Measurements from ENCODE around the gene RFX7.
A peak's percentile ranks its signal among the peaks of the same experiment; 100 is the strongest.

RFX7 gene

DNA sequence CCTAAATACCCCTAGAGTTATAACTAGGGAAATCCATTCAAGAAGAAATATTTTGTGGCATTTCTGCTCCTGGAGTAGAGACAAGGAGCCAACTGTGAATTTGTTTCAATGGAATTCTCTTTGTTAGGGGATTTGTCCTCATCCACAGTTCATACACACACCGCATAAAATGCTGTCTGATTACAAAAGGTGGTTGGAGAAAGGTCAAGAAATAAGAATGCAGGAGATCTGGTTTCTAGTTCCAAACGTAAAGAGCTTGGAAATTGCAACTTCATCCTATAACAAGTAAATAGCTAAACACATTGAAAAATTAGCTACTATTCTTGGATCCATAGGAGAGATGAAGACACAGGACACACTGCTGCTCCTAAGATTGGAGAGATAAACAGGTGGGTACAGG is 184.0 kb downstream of the RFX7 start:
- no peaks in the 10 kb centered on the region for H3K9me2 ChIP-seq (replicated peaks; ENCODE audit: control insufficient read depth, low read length)
- no peak overlapping the region for H3K4me3 ChIP-seq (ENCODE audit: low read length)
- no peaks in the 10 kb centered on the region for H3K9me3 ChIP-seq (ENCODE audit: control insufficient read depth, insufficient read depth, low read length)
- H3K4me2 ChIP-seq (ENCODE audit: low read length): no peak overlapping the region
- no peaks in the 10 kb centered on the region for H3K4me1 ChIP-seq (ENCODE audit: control insufficient read depth, low read length)
- no peaks in the 10 kb centered on the region for H3F3A ChIP-seq (ENCODE audit: control insufficient read depth, insufficient read depth)
- H3K36me3 ChIP-seq (ENCODE audit: control insufficient read depth, low read length): no peaks in the 10 kb centered on the region
- no peak for TF ChIP-seq CTCF (IDR thresholded peaks at IDR 0.05; ENCODE audit: low read depth, low read length, poor library complexity, severe bottlenecking)
- TF ChIP-seq EZH2phosphoT487 (IDR thresholded peaks at IDR 0.05; ENCODE audit: borderline replicate concordance, low read length): no peak
- no peaks in the 10 kb centered on the region for H4K20me1 ChIP-seq (ENCODE audit: control insufficient read depth, insufficient read depth, low read depth, low read length)
- H3K27ac ChIP-seq (ENCODE audit: low read depth, low read length): no peak overlapping the region
- H3K79me2 ChIP-seq (ENCODE audit: control insufficient read depth, low read length): no peaks in the 10 kb centered on the region
- H3K27me3 ChIP-seq (ENCODE audit: control insufficient read depth, low read length): no peaks in the 10 kb centered on the region; the same call in 1 of the 2 replicates

GRCh38 chr15:56058986-56059385 is 184.7 kb downstream of the RFX7 start:
- H3K9me2 ChIP-seq (replicated peaks; ENCODE audit: control insufficient read depth, low read length): no peaks in the 10 kb centered on the region
- H3K27me3 ChIP-seq (ENCODE audit: control insufficient read depth, low read length): no peaks in the 10 kb centered on the region; the same call in 1 of the 2 replicates
- no peaks in the 10 kb centered on the region for H4K20me1 ChIP-seq (ENCODE audit: control insufficient read depth, insufficient read depth, low read depth, low read length)
- TF ChIP-seq EZH2phosphoT487 (IDR thresholded peaks at IDR 0.05; ENCODE audit: borderline replicate concordance, low read length) (no peak), CTCF (IDR thresholded peaks at IDR 0.05; ENCODE audit: low read depth, low read length, poor library complexity, severe bottlenecking) (no peak)
- no peak overlapping the region for H3K27ac ChIP-seq (ENCODE audit: low read depth, low read length)
- H3K9me3 ChIP-seq (ENCODE audit: control insufficient read depth, insufficient read depth, low read length): no peaks in the 10 kb centered on the region
- no peaks in the 10 kb centered on the region for H3F3A ChIP-seq (ENCODE audit: control insufficient read depth, insufficient read depth)
- no peak overlapping the region for H3K4me3 ChIP-seq (ENCODE audit: low read length)
- no peak overlapping the region for H3K4me2 ChIP-seq (ENCODE audit: low read length)
- H3K36me3 ChIP-seq (ENCODE audit: control insufficient read depth, low read length): no peaks in the 10 kb centered on the region
- no peaks in the 10 kb centered on the region for H3K4me1 ChIP-seq (ENCODE audit: control insufficient read depth, low read length)
- H3K79me2 ChIP-seq (ENCODE audit: control insufficient read depth, low read length): no peaks in the 10 kb centered on the region

DNA sequence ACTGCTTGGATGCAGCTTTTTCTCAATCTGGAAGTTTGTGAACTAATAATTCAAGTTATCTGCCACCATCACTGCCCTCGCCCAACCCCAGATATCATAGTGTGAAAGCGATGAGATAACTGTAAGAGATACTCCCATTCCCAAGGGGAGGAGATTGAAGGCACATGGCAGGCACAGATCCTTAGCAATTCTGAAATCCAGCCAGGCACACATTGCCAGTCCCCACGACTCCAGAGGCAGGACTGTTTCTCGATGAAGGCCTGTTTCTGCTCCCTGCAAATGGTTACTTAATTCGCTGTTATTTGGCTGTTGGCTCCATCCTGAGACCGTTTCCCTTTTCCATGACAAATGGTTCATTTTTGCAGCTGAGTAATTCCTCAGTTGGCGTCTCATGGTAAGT is 187.1 kb downstream of the RFX7 start:
- no peaks in the 10 kb centered on the region for H3F3A ChIP-seq (ENCODE audit: control insufficient read depth, insufficient read depth)
- TF ChIP-seq CTCF (IDR thresholded peaks at IDR 0.05; ENCODE audit: low read depth, low read length, poor library complexity, severe bottlenecking) (no peak), EZH2phosphoT487 (IDR thresholded peaks at IDR 0.05; ENCODE audit: borderline replicate concordance, low read length) (no peak)
- no peaks in the 10 kb centered on the region; the same call in 1 of the 2 replicates for H3K27me3 ChIP-seq (ENCODE audit: control insufficient read depth, low read length)
- H3K4me2 ChIP-seq (ENCODE audit: low read length): no peak overlapping the region
- H3K36me3 ChIP-seq (ENCODE audit: control insufficient read depth, low read length): no peaks in the 10 kb centered on the region
- H4K20me1 ChIP-seq (ENCODE audit: control insufficient read depth, insufficient read depth, low read depth, low read length): no peaks in the 10 kb centered on the region
- no peaks in the 10 kb centered on the region for H3K4me1 ChIP-seq (ENCODE audit: control insufficient read depth, low read length)
- H3K79me2 ChIP-seq (ENCODE audit: control insufficient read depth, low read length): no peaks in the 10 kb centered on the region
- no peak overlapping the region for H3K4me3 ChIP-seq (ENCODE audit: low read length)
- no peaks in the 10 kb centered on the region for H3K9me2 ChIP-seq (replicated peaks; ENCODE audit: control insufficient read depth, low read length)
- no peaks in the 10 kb centered on the region for H3K9me3 ChIP-seq (ENCODE audit: control insufficient read depth, insufficient read depth, low read length)
- H3K27ac ChIP-seq (ENCODE audit: low read depth, low read length): no peak overlapping the region

GRCh38 chr15:56053046-56053400 is 190.7 kb downstream of the RFX7 start:
- no peak overlapping the region for H3K4me2 ChIP-seq (ENCODE audit: low read length)
- H3K27me3 ChIP-seq (ENCODE audit: control insufficient read depth, low read length): no peaks in the 10 kb centered on the region
- no peak for TF ChIP-seq EZH2phosphoT487 (IDR thresholded peaks at IDR 0.05; ENCODE audit: borderline replicate concordance, low read length)
- peak; percentile 7 for TF ChIP-seq CTCF (IDR thresholded peaks at IDR 0.05; ENCODE audit: low read depth, low read length, poor library complexity, severe bottlenecking)
- no peak overlapping the region for H3K4me3 ChIP-seq (ENCODE audit: low read length)
- H3K9me3 ChIP-seq (ENCODE audit: control insufficient read depth, insufficient read depth, low read length): no peaks in the 10 kb centered on the region
- H3F3A ChIP-seq (ENCODE audit: control insufficient read depth, insufficient read depth): no peaks in the 10 kb centered on the region
- no peaks in the 10 kb centered on the region for H3K9me2 ChIP-seq (replicated peaks; ENCODE audit: control insufficient read depth, low read length)
- no peaks in the 10 kb centered on the region for H4K20me1 ChIP-seq (ENCODE audit: control insufficient read depth, insufficient read depth, low read depth, low read length)
- no peaks in the 10 kb centered on the region for H3K36me3 ChIP-seq (ENCODE audit: control insufficient read depth, low read length)
- H3K4me1 ChIP-seq (ENCODE audit: control insufficient read depth, low read length): no peaks in the 10 kb centered on the region
- H3K79me2 ChIP-seq (ENCODE audit: control insufficient read depth, low read length): no peaks in the 10 kb centered on the region
- H3K27ac ChIP-seq (ENCODE audit: low read depth, low read length): no peak overlapping the region

All from DOHH2 (cell line).